Measurements from ENCODE around the gene ASMTL. TPM values are rescaled to one million over a fixed set of nuclear protein-coding genes. Genes with fewer than 3 reads are reported as not detected.
A peak's percentile ranks its signal among the peaks of the same experiment; 100 is the strongest.
"Not testable (repeated sequence)": the region's sequence is repeated elsewhere in the genome, so short reads cannot be mapped to it uniquely, and the experiment has no call there.

Gene ASMTL
- total and polyA plus RNA-seq, 2 experiments from 2014 or later = 36.5 to 43.8 TPM

DNA sequence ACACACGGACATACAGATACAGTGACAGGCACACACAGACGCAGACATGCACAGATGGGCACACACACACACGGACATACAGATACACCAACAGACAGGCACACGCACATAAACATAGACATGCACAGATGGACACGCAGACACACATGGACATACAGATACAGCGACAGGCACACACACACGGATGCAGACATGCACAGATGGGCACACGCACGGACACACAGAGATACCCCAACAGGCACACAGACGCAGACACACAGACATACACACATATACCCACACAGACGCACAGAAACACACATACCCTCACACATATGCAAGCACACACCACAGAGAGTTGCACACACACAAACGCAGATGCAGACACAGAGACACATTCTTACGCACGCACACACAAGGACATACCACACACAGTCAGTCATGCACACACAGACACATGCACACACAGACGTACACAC is 36.4 kb downstream of the ASMTL start:
- H3K27me3 ChIP-seq = no peaks in the 10 kb centered on the region
- H3K4me3 ChIP-seq = no peak overlapping the region
- TF ChIP-seq, protein P1, sequence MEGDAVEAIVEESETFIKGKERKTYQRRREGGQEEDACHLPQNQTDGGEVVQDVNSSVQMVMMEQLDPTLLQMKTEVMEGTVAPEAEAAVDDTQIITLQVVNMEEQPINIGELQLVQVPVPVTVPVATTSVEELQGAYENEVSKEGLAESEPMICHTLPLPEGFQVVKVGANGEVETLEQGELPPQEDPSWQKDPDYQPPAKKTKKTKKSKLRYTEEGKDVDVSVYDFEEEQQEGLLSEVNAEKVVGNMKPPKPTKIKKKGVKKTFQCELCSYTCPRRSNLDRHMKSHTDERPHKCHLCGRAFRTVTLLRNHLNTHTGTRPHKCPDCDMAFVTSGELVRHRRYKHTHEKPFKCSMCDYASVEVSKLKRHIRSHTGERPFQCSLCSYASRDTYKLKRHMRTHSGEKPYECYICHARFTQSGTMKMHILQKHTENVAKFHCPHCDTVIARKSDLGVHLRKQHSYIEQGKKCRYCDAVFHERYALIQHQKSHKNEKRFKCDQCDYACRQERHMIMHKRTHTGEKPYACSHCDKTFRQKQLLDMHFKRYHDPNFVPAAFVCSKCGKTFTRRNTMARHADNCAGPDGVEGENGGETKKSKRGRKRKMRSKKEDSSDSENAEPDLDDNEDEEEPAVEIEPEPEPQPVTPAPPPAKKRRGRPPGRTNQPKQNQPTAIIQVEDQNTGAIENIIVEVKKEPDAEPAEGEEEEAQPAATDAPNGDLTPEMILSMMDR (IDR thresholded peaks at IDR 0.05; ENCODE audit: low read depth, low read length) = no peak
- peaks cover 13% of the 10 kb centered on the region for H3K36me3 ChIP-seq
- no peak for DNase-seq (ENCODE audit: low read depth in 1 of 2, low spot score in 1 of 2)
- no peaks in the 10 kb centered on the region for H3K9me3 ChIP-seq (ENCODE audit: low read depth)
- H3K4me1 ChIP-seq (ENCODE audit: low read depth) = no peaks in the 10 kb centered on the region
- H3K27ac ChIP-seq = no peak overlapping the region

DNA sequence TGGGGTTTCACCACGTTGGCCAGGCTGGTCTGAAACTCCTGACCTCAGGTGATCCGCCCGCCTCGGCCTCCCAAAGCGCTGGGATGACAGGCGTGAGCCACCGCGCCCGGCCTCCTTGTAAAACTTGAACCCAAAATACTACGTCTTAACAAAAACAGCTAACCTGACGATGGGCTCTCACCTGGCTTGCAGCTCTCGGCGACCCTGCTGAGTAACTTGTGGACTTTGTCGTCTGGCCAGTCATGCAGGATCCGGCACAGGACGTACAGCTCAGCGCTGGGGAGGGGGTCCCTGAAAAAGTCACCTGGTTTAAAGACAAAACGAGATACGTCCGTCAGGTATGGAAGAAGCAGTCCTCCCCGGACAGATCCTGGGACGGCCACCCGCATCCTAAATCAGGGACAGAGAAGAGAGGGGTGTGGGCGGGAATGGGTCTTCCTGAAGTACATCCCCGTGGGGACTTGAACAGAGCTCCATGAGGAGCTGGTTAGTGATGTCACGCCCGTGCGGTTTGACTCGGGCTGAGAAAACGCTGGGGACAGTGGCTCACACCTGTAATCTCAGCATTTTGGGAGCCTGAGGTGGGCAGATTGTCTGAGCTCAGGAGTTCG is 40.1 kb downstream of the ASMTL start:
- peaks cover 15% of the 10 kb centered on the region for H3K36me3 ChIP-seq
- TF ChIP-seq, protein P1 (IDR thresholded peaks at IDR 0.05; ENCODE audit: low read depth, low read length) = no peak
- H3K9me3 ChIP-seq (ENCODE audit: low read depth) = no peaks in the 10 kb centered on the region
- no peak overlapping the region for H3K4me3 ChIP-seq
- no peak for DNase-seq (ENCODE audit: low read depth in 1 of 2, low spot score in 1 of 2)
- H3K4me1 ChIP-seq (ENCODE audit: low read depth) = no peaks in the 10 kb centered on the region
- H3K27ac ChIP-seq = no peak overlapping the region
- H3K27me3 ChIP-seq = no peaks in the 10 kb centered on the region

DNA sequence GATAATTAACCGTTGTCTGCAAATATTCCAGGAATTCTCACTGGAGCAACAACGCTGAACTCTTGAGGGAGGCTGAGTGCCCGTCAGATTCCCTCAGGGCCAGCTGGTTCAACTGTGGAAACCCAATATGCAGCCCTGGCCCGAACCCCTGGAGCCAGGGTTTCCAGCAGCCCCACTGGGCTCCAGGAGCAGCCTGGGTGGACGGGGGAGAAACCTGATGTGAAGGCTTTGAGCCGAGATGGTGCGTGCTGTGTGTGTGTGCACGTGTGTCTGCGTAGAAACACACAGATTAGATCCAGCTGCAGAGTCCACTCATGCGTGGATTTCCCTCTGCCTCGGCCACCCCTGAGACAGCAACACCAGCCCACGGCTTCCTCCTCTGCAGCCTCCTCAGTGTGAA is 41.4 kb downstream of the ASMTL start:
- Histone ChIP-seq H3K27me3 (no peaks in the 10 kb centered on the region), H3K36me3 (peaks cover 27% of the 10 kb centered on the region), H3K4me3 (no peak overlapping the region), H3K9me3 (ENCODE audit: low read depth) (no peaks in the 10 kb centered on the region), H3K27ac (peak overlapping the region; percentile 35), H3K4me1 (ENCODE audit: low read depth) (no peaks in the 10 kb centered on the region)
- DNase-seq (ENCODE audit: low read depth in 1 of 2, low spot score in 1 of 2) = peak in 1 of 2 donors; percentile 18
- TF ChIP-seq, protein P1 (IDR thresholded peaks at IDR 0.05; ENCODE audit: low read depth, low read length) = no peak

DNA sequence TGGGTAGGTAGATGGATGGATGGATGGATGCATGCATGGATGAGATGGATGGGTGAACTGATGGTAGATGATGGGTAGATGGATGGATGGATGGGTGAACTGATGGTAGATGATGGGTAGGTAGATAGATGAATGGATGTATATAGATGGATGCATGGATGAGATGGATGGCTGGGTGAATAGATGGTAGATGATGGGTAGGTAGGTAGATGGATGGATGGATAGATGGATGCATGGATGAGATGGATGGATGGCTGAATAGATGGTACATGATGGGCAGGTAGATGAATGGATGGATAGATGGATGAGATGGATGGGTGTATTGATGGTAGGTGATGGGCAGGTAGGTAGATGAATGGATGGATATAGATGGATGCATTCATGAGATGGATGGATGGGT is 45.7 kb downstream of the ASMTL start:
- no peak for DNase-seq (ENCODE audit: low read depth in 1 of 2, low spot score in 1 of 2)
- Histone ChIP-seq H3K27me3 (no peaks in the 10 kb centered on the region), H3K4me3 (no peak overlapping the region), H3K4me1 (ENCODE audit: low read depth) (no peaks in the 10 kb centered on the region), H3K9me3 (ENCODE audit: low read depth) (no peaks in the 10 kb centered on the region), H3K27ac (no peak overlapping the region), H3K36me3 (peaks cover 29% of the 10 kb centered on the region)
- TF ChIP-seq, protein P1 (IDR thresholded peaks at IDR 0.05; ENCODE audit: low read depth, low read length) = no peak

DNA sequence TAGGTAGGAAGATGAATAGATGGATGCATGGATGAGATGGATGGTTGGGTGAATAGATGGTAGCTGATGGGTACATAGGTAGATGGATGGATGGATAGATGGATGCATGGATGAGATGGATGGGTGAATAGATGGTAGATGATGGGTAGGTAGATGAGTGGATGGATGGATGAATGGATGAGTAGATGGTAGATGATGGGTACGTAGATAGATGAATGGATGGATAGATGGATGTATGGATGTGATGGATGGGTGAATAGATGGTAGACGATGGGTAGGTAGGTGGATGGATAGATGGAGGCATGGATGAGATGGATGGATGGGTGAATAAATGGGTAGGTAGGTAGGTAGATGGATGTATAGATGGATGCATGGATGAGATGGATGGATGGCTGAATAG is 46.9 kb downstream of the ASMTL start:
- H3K27ac ChIP-seq; H3K4me1 ChIP-seq (ENCODE audit: low read depth); H3K4me3 ChIP-seq; DNase-seq (ENCODE audit: low read depth in 1 of 2, low spot score in 1 of 2); H3K27me3 ChIP-seq; H3K9me3 ChIP-seq (ENCODE audit: low read depth): not testable (repeated sequence)
- H3K36me3 ChIP-seq = peaks cover 28% of the 10 kb centered on the region

DNA sequence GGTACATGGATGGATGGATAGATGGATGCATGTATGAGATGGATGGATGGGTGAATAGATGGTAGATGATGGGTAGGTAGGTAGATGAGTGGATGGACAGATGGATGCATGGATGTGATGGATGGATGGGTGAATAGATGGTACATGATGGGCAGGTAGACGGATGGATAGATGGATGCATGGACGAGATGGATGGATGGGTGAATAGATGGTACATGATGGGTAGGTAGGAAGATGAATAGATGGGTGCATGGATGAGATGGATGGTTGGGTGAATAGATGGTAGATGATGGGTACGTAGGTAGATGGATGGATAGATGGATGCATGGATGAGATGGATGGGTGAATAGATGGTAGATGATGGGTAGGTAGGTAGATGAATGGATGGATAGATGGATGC is 48.8 kb downstream of the ASMTL start:
- peaks cover 28% of the 10 kb centered on the region for H3K36me3 ChIP-seq
- not testable (repeated sequence) for H3K27me3 ChIP-seq; DNase-seq (ENCODE audit: low read depth in 1 of 2, low spot score in 1 of 2); H3K27ac ChIP-seq; H3K4me1 ChIP-seq (ENCODE audit: low read depth); H3K4me3 ChIP-seq; H3K9me3 ChIP-seq (ENCODE audit: low read depth)

Data from cardiac muscle cell (in vitro differentiated cells and primary cell).